Measurements from ENCODE around the gene GIGYF2. TPM values are rescaled to one million over a fixed set of nuclear protein-coding genes. Genes with fewer than 3 reads are reported as not detected.

GIGYF2 gene
- total RNA-seq, 1 donor from 2014 or later = 72.3 TPM

DNA sequence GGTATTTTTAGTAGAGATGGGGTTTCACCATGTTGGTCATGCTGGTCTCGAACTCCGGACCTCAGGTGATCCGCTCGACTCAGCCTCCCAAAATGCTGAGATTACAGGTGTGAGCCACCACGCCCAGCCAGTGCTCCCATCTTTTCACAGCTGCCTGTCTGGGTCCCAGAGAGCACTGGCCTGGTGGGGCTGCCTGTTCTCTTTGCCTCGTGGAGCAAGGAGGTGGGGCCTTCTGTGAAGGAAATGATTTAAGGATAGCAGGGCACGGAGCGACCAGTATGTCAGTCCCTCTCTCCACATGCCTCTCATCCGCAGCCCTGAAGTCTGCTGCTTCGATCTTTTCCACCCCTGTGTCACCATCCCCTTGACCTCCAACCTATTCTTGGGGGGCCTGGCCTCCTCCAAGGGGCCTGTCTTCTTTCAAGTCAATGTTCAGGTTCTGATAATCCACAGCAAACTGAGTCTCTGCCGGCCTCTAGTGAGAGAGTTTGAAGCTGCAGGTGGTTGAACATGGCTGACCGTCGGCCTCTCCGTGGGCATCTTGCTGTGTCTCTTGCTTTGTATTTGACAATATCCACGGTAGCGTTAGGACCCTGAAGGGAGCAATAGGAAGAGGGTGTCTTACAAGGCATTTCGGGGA lies 28.2 kb upstream of the GIGYF2 start:
- Mint-ChIP-seq H3K9me3 (ENCODE audit: low read depth) (no peaks in the 10 kb centered on the region), H3K27ac (no peak overlapping the region), H3K27me3 (peaks cover 3% of the 10 kb centered on the region), H3K36me3 (ENCODE audit: insufficient read depth) (no peaks in the 10 kb centered on the region), H3K4me3 (ENCODE audit: low read depth) (no peak overlapping the region), H3K4me1 (ENCODE audit: low read depth) (no peaks in the 10 kb centered on the region)
- DNase-seq (ENCODE audit: low spot score, unreplicated experiment) = no peak
- TF ChIP-seq, protein P1, sequence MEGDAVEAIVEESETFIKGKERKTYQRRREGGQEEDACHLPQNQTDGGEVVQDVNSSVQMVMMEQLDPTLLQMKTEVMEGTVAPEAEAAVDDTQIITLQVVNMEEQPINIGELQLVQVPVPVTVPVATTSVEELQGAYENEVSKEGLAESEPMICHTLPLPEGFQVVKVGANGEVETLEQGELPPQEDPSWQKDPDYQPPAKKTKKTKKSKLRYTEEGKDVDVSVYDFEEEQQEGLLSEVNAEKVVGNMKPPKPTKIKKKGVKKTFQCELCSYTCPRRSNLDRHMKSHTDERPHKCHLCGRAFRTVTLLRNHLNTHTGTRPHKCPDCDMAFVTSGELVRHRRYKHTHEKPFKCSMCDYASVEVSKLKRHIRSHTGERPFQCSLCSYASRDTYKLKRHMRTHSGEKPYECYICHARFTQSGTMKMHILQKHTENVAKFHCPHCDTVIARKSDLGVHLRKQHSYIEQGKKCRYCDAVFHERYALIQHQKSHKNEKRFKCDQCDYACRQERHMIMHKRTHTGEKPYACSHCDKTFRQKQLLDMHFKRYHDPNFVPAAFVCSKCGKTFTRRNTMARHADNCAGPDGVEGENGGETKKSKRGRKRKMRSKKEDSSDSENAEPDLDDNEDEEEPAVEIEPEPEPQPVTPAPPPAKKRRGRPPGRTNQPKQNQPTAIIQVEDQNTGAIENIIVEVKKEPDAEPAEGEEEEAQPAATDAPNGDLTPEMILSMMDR (IDR thresholded peaks at IDR 0.05; ENCODE audit: unreplicated experiment) = peak; percentile 38

DNA sequence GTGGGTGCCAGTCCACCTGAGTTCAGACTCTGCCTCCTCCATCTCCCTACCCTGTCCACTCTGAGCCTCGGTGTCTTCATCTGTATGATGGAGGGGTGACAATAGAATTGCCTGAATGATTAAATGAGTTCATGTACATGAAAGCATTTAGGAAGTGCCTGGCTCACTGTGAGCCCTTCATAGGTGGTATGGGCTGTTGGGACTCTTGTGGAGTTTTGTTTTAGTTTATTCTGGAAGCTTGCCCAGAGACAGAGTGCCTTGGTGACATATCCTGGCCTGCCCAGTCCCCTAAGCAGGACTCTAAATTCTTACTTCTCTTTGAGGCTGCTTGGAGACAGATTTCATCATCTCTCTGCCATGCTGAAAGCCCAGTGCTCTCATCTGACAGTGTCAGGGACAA lies 24.5 kb upstream of the GIGYF2 start:
- TF ChIP-seq, protein P1 (IDR thresholded peaks at IDR 0.05; ENCODE audit: unreplicated experiment) = no peak
- Mint-ChIP-seq H3K27me3 (peaks cover 3% of the 10 kb centered on the region), H3K27ac (no peak overlapping the region), H3K4me1 (ENCODE audit: low read depth) (no peaks in the 10 kb centered on the region), H3K36me3 (ENCODE audit: insufficient read depth) (no peaks in the 10 kb centered on the region), H3K9me3 (ENCODE audit: low read depth) (no peaks in the 10 kb centered on the region), H3K4me3 (ENCODE audit: low read depth) (no peak overlapping the region)
- no peak for DNase-seq (ENCODE audit: low spot score, unreplicated experiment)

DNA sequence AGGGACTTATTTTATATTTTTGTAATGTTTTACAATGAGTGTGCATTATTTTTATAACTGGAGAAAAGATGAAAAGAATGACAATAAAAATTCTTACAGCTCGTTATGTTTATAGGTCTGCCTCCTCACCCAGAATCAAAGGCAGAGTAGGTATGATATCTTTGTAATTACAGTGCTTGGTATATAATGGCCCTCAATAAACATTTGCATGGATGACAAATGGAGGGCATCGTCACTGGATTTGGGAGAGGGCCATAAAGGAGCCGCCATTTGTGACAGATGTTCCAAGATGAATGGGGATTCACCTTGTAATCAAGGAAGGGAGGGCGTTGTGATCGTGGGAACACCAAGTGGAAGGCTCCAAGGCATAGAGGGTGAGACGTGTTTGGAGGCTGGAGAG lies 22.6 kb upstream of the GIGYF2 start:
- no peaks in the 10 kb centered on the region for H3K27me3 Mint-ChIP-seq
- no peak overlapping the region for H3K27ac Mint-ChIP-seq
- DNase-seq (ENCODE audit: low spot score, unreplicated experiment) = no peak
- H3K4me3 Mint-ChIP-seq (ENCODE audit: low read depth) = no peak overlapping the region
- H3K4me1 Mint-ChIP-seq (ENCODE audit: low read depth) = no peaks in the 10 kb centered on the region
- H3K9me3 Mint-ChIP-seq (ENCODE audit: low read depth) = no peaks in the 10 kb centered on the region
- H3K36me3 Mint-ChIP-seq (ENCODE audit: insufficient read depth) = no peaks in the 10 kb centered on the region
- TF ChIP-seq, protein P1 (IDR thresholded peaks at IDR 0.05; ENCODE audit: unreplicated experiment) = no peak

DNA sequence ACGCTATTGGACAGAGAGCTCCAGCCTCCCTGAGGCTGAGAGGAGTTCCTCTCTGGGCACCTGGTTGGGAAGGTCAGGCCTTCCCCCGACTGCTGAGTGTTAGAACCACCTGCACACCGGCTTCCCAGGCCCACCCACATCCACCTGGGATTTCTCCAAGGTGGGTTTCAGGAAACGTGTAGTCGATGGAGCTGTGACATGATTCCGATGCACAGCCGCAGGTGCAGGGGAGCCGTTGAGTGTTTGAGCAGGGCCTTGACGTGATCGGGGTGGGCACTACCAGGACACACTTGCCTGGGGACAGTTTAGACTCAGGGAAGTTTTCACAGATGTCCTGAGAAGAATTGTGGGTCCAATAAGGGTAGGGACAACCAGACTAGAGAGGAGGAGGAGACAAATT lies 21.8 kb upstream of the GIGYF2 start:
- H3K27me3 Mint-ChIP-seq = no peaks in the 10 kb centered on the region
- no peak overlapping the region for H3K4me3 Mint-ChIP-seq (ENCODE audit: low read depth)
- H3K27ac Mint-ChIP-seq = peak overlapping the region; percentile 5
- TF ChIP-seq, protein P1 (IDR thresholded peaks at IDR 0.05; ENCODE audit: unreplicated experiment) = no peak
- H3K36me3 Mint-ChIP-seq (ENCODE audit: insufficient read depth) = no peaks in the 10 kb centered on the region
- no peaks in the 10 kb centered on the region for H3K4me1 Mint-ChIP-seq (ENCODE audit: low read depth)
- no peak for DNase-seq (ENCODE audit: low spot score, unreplicated experiment)
- no peaks in the 10 kb centered on the region for H3K9me3 Mint-ChIP-seq (ENCODE audit: low read depth)

DNA sequence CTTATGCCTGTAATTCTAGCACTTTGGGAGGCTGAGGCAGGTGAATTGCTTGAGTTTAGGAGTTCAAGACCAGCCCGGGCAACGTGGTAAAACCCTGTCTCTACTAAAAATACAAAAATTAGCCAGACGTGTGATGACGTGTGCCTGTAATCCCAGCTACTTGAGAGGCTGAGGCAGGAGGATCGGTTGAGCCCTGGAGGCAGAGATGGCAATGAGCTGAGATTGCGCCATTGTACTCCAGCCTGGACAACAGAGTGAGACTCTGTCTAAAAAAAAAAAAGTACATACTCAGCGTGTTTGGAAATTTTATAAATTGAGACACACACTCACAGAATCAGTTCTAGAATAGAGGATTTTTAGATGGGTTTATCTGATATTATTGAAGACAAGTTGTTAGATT lies 17.1 kb upstream of the GIGYF2 start:
- Mint-ChIP-seq H3K4me1 (ENCODE audit: low read depth) (no peaks in the 10 kb centered on the region), H3K27ac (no peak overlapping the region), H3K9me3 (ENCODE audit: low read depth) (no peaks in the 10 kb centered on the region), H3K27me3 (peaks cover 5% of the 10 kb centered on the region), H3K4me3 (ENCODE audit: low read depth) (no peak overlapping the region), H3K36me3 (ENCODE audit: insufficient read depth) (no peaks in the 10 kb centered on the region)
- no peak for DNase-seq (ENCODE audit: low spot score, unreplicated experiment)
- TF ChIP-seq, protein P1 (IDR thresholded peaks at IDR 0.05; ENCODE audit: unreplicated experiment) = no peak
